Left ventricle myocardium inferior (tissue), 1 donor: Measurements from ENCODE around the gene RRM1. TPM values are rescaled to one million over a fixed set of nuclear protein-coding genes. Genes with fewer than 3 reads are reported as not detected.

ENCODE experiments used
- DNase-seq: peaks from one replicate; pipeline ENCODE4 v3.0.0-alpha.2; 2020
- H3K27ac ChIP-seq: fragments of 200-600 bp; replicated peaks from 2 replicates; pipeline ENCODE4 v1.8.0; 2021
- H3K27me3 ChIP-seq: fragments of 200-600 bp; 2 replicates; pipeline ENCODE4 v1.8.0; 2021; ENCODE audit warnings: low read depth
- H3K36me3 ChIP-seq: fragments of 200-600 bp; 2 replicates; pipeline ENCODE4 v1.8.0; 2021
- H3K4me1 ChIP-seq: fragments of 200-600 bp; 2 replicates; pipeline ENCODE4 v1.8.0; 2021
- H3K4me3 ChIP-seq: fragments of 200-600 bp; 2 replicates; pipeline ENCODE4 v1.8.0; 2021; ENCODE audit warnings: mild to moderate bottlenecking, moderate library complexity
- H3K9me3 ChIP-seq: fragments of 200-600 bp; replicated peaks from 2 replicates; pipeline ENCODE4 v1.8.0; 2021
- intact Hi-C: fragments of 100-400 bp; cut with micrococcal nuclease; formaldehyde crosslinking; loops from one replicate; pipeline ENCODE4 v1.11.0; 2022
- total RNA-seq: library from RNA; stranded (reverse); fragmentation: NEBNext Ultra II Directional; extraction: Animal tissue kit (Norgen Biotek cat#: 25700); gene quantifications from one replicate; pipeline ENCODE4 v1.2.1, GENCODE V29; 2021
- TF ChIP-seq, protein P1 (sequence below): fragments of 200-600 bp; IDR thresholded peaks from 2 replicates; pipeline ENCODE4 v1.8.0; 2021; ENCODE audit warnings: antibody characterized with exemption, mild to moderate bottlenecking, borderline replicate concordance
- donor health status: DM: no; HTN: yes; CAD: no; lungs with severe emphysema.

RRM1 gene
- total RNA-seq, 1 donor from 2014 or later: 28.5 TPM

DNA sequence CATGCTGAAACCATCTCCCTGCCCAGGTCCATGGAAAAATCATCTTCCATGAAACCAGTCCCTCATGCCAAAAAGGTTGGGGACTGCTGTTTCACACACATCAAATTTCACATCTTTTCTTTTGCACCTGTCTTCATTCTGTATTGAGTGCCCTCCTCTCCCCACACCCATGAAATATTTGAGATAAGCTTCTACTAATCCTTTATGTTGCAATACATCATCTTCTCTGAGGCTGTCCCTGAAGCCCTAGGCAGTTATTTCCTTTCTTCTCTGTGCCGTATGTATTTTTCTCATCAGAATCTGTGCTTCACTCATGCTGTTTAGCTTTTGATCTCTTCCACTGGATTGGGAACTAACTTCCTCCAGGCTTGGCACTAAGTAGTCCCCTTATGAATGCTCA, 40.0 kb upstream of the RRM1 start:
- no peak for DNase-seq
- Histone ChIP-seq H3K27ac (no peak overlapping the region), H3K4me3 (no peak overlapping the region), H3K9me3 (no peaks in the 10 kb centered on the region), H3K4me1 (peaks cover 9% of the 10 kb centered on the region), H3K27me3 (no peaks in the 10 kb centered on the region), H3K36me3 (peaks cover 25% of the 10 kb centered on the region)
- TF ChIP-seq, protein P1, sequence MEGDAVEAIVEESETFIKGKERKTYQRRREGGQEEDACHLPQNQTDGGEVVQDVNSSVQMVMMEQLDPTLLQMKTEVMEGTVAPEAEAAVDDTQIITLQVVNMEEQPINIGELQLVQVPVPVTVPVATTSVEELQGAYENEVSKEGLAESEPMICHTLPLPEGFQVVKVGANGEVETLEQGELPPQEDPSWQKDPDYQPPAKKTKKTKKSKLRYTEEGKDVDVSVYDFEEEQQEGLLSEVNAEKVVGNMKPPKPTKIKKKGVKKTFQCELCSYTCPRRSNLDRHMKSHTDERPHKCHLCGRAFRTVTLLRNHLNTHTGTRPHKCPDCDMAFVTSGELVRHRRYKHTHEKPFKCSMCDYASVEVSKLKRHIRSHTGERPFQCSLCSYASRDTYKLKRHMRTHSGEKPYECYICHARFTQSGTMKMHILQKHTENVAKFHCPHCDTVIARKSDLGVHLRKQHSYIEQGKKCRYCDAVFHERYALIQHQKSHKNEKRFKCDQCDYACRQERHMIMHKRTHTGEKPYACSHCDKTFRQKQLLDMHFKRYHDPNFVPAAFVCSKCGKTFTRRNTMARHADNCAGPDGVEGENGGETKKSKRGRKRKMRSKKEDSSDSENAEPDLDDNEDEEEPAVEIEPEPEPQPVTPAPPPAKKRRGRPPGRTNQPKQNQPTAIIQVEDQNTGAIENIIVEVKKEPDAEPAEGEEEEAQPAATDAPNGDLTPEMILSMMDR: no peak
- intact Hi-C loops: no loop called here

DNA sequence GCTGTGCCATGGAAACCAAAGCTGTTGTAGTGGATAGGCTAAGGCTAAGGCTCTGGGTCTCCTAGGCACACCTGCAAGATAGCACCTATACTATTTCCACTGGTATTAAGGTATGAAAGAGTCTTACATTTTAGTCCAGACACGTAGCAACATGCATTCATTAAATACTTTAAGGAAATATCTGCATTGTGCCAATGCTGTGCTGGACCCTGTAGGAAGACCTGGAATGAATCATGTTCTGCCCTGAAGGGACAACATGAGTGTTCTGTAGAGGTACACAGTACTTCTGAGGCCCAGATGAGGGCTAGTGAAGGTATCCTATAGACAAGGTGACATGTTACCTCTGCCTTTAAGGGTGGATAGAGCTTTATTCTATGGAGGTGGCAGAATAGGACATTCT, 35.2 kb upstream of the RRM1 start:
- peaks cover 22% of the 10 kb centered on the region for H3K4me1 ChIP-seq
- H3K9me3 ChIP-seq: no peaks in the 10 kb centered on the region
- intact Hi-C loops: no loop called here
- H3K27ac ChIP-seq: no peak overlapping the region
- H3K36me3 ChIP-seq: peaks cover 33% of the 10 kb centered on the region
- no peak overlapping the region for H3K4me3 ChIP-seq
- no peaks in the 10 kb centered on the region for H3K27me3 ChIP-seq
- TF ChIP-seq, protein P1: no peak
- DNase-seq: no peak

DNA sequence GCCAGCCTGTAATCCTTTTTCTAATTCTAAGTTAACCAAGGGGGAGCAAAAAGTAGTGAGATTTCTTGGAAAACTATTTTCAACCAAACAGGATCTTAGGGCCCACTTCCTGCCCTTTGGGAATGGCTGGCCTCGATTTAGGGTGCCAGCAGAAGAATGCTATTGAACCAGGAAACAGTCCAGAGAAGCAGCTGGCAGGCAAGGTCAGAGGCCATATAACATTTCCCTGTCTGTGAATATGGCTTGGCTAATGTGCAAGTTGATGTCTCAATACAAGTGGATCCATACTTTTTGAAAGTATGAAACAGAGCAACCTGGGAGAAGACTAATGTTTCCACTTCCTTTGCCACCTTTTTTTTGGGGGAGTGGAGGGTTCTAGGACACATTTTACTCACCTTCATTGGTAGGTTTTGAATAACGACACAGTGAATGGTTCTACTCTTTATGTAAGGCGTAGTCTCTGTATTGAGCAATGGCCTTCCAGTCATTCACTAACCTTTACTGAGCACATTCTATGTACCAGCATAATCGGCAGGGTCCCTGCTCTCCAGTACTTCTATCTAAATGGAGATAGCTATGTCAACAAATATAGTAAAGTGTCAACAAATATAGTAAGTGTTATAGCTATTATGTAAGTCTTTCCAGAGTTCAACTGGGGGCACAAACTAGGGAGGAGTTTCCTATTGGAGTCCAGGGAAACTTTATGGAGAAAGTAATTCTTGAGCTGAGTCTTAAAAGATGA, 34.2 kb upstream of the RRM1 start:
- Histone ChIP-seq H3K27me3 (no peaks in the 10 kb centered on the region), H3K27ac (no peak overlapping the region), H3K36me3 (peaks cover 32% of the 10 kb centered on the region), H3K4me3 (no peak overlapping the region), H3K4me1 (peaks cover 30% of the 10 kb centered on the region), H3K9me3 (no peaks in the 10 kb centered on the region)
- DNase-seq: no peak
- intact Hi-C loops: loop anchor here (10.0 kb wide), 1 partner anchor 106 kb away; no protein-coding TSS in a partner anchor
- TF ChIP-seq, protein P1: no peak

DNA sequence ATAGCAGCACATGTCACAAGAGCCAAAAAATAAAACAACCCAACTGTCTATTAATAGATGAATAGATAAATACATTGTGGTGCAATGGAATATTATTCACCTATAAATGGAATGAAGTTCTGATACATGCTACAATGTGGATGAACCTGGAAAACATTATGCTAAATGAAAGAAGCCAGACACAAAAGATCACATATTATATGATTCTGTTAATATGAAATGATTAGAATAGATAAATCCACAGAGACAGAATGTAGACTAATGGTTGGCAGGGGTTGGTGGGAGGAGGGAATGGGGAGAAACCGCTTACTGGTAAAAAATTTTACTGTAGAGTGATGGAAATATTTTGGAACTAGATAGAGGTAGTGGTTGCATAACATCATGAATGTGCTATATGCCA, 32.9 kb upstream of the RRM1 start:
- H3K4me1 ChIP-seq: peaks cover 43% of the 10 kb centered on the region
- intact Hi-C loops: loop anchor here (10.0 kb wide), 1 partner anchor 107 kb away; no protein-coding TSS in a partner anchor
- TF ChIP-seq, protein P1: no peak
- H3K9me3 ChIP-seq: no peaks in the 10 kb centered on the region
- H3K36me3 ChIP-seq: peaks cover 19% of the 10 kb centered on the region
- no peak for DNase-seq
- H3K27ac ChIP-seq: no peak overlapping the region
- H3K27me3 ChIP-seq: no peaks in the 10 kb centered on the region
- H3K4me3 ChIP-seq: no peak overlapping the region

DNA sequence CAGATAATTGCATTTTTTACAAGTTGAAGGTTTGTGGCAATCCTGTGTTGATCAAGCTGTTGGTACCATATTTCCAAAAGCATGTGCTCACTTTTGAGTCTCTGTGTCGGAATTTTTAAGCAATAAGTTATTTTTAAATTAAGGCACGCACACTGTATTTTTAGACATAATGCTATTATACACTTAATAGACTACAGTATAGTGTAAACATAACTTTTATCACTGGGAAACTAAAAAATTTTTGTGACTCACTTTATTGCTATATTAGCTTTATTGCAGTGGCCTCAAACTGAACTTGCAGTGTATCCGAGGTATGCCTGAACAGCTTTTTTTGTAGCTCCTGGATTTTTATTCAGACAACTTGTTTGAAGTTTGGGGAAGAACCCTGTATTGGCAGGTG, 31.3 kb upstream of the RRM1 start:
- TF ChIP-seq, protein P1: no peak
- H3K9me3 ChIP-seq: no peaks in the 10 kb centered on the region
- H3K4me3 ChIP-seq: no peak overlapping the region
- no peaks in the 10 kb centered on the region for H3K27me3 ChIP-seq
- peaks cover 19% of the 10 kb centered on the region for H3K36me3 ChIP-seq
- peaks cover 36% of the 10 kb centered on the region for H3K4me1 ChIP-seq
- no peak for DNase-seq
- no peak overlapping the region for H3K27ac ChIP-seq
- intact Hi-C loops: loop anchor here (10.0 kb wide), 1 partner anchor 109 kb away; no protein-coding TSS in a partner anchor
